Glomerular visceral epithelial cell (primary cell): ENCODE results near the gene TBX4.
"Not testable (repeated sequence)": the region's sequence is repeated elsewhere in the genome, so short reads cannot be mapped to it uniquely, and the experiment has no call there.

ENCODE experiments used
- DNase-seq: peaks from one replicate; pipeline ENCODE4 v3.0.0-alpha.2; 2016; ENCODE audit errors: extremely low spot score

TBX4 gene

DNA sequence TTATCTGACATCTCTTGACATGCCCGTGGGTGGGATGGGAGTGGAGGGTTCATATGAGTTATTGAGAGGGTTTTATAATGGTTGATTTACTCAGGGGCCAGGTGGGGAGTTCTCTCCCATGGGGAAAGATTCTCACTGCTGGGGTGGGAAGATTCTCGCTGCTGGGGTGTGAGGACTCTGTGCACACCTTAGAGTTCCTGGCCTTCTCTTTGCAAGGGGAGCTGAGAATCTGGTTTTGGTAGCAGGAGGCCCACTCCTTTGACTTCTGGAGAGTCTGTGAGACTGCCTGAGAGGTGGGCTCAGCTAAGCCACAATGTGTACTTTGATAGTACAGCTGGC, 31.5 kb downstream of the TBX4 start:
- no peak for DNase-seq

DNA sequence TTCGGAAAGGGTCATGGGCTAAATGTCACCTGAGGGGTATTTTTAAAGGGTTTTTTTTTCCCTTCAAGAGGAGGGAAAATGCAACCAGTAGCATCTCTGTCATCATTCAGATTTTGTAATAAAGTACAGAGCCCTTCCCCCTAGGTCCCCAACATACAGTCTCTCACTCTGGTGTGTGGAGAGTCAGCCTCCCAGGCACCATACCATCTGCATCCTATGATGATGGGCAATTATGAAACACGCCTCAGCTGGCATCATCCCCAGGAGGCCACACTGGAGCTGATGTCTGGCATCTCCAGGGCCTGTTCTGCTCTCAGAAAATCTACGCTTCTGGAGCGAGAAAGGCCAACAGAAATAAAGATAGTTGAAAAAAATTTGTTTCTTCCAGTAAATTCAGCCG, 32.0 kb downstream of the TBX4 start:
- no peak for DNase-seq

DNA sequence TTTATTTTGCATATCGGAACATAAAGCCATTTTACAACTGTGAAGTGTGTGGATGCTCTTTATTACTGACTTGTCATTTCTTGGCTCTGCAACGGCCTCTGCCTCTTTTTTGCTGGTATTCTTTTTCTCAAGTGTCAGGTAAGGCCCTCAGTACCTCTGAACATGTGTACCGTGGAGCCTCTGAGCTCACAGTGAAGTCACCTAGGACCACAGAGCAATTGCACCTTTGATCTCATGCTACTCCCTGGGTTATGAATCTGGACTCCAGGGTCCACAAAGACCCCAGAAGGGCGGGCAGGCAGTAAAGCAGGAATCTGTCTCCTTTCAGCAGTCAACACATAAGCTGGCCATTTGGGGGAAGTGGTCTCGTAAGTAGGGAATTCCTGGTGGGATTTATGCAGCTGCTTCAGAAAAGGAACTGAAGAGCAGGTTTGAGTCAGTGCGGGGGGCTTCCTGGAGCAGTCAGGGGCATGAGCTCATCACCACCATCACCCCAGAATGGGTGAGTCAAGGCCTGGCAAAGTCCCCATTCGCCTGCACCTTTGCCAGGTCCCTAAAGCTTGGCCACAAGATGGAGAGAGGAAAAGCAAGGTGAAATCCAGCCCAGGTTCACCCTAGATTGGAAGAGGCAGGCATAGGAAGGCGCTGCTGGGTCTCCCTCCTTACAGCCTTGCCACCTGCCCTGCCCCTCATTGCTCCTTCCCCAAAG, 33.0 kb downstream of the TBX4 start:
- no peak for DNase-seq

DNA sequence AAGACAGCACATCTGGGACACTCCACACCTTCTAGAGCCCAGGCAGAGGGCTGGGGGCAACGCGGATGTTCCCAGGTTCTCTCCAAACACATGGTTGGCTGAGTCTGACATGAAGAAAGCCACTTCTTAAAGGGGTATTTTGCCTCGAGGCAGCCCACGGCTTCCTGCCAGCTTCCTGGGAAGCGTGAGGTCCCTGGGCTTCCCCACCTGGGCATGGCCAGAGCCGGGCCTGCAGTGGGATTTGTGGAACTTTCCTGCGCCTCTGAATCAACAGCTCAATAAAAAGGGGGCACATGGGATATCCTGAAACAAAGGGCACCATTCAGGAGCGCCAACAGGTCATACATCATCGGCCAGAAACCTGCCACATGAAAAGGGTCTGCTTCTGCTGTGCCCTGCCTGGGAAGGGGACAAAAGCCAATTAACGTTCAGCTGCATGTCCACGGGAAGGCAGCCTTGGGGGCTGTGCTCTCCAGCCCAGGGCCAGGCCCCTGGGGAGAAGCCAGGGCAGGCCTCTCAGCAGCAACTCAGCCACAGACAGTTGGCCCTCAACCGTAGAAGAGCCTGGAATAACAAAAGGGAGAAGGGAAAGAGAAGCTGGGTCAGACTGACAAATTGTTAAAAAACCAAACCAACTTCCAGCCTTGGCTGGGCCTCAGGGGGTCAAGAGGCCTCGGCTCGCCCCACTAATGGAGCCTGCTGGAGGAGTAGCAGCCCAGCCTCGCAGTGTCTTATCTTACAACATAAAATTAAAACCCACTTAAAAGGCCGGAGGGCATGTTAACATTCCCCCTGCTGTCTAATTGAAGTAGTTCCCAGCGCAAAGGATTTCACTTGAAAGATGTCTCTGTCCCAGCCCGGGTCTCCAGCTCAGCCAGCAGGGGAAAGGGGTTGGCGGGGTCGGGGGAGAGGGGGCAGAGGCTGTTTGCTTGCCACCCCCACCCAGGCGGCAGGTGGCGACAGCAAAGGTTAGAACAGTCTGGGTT, 34.2 kb downstream of the TBX4 start:
- no peak for DNase-seq

DNA sequence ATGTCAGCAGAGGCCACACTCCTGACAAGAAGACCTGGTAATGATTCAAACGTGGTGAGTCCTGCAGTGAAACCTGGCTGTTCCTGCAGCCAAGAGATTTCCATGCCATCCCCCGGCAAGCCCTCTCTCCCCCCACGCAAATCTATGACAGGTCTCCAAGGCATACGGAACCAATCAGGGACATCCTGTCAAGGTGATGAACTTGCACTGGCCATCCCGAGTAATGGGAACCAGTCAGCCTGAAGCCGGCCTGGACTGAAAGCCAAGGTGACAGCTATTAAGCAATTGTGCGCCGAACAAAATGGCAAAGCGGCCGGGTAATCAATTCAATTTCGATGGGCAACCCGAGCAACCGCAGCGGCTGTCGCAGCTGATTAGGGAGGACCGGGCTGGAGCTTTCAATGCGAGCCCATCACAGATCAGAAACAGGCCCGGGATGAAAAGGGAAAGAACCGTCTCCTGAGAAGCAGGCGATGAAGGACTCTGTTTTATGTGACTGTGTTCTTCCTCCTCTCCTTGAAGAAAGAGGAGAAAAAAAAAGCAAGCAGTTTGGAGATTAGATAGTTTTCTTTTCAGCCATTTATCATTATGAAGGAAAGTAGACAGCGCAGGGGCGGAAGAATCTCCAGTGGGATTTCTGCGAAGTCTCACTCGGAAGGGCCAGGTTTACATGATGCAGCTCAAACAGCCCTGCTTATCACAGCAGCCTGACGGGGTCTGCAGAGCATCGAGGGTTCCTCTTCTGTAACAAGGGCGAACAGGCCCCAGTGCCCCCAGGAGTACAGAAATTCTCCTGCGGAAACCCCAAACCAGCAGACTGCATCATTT, 35.2 kb downstream of the TBX4 start:
- DNase-seq, result no peak

DNA sequence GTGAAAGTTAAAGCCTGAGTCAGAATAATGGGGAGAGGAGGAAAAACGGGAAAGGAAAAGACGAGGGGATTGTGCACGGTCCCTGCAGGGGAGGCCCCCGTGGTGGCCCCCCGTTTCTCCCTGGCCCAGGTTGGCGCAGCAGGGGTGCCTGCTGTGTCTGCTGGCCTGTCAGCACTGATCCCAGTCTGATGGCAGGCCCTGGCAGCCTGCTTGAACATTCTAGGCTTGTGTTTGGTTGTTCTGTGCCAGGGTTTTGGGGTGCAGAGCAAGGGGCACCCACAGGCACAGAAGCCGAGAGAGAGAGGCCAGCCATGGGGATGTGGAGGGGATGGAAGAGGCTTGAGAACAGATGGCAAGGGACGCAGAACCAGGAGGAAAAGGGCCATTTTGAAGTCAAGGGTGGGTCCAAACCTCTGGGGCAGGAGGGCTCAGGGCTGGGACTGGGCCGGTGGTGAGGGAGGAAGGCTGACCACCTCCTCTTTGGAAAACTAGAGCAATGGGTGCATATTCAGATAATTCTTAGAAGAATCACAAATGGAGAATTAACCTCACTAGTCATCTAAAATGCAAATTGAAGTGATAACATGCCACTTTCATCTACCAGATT, 35.9 kb downstream of the TBX4 start:
- no peak for DNase-seq

DNA sequence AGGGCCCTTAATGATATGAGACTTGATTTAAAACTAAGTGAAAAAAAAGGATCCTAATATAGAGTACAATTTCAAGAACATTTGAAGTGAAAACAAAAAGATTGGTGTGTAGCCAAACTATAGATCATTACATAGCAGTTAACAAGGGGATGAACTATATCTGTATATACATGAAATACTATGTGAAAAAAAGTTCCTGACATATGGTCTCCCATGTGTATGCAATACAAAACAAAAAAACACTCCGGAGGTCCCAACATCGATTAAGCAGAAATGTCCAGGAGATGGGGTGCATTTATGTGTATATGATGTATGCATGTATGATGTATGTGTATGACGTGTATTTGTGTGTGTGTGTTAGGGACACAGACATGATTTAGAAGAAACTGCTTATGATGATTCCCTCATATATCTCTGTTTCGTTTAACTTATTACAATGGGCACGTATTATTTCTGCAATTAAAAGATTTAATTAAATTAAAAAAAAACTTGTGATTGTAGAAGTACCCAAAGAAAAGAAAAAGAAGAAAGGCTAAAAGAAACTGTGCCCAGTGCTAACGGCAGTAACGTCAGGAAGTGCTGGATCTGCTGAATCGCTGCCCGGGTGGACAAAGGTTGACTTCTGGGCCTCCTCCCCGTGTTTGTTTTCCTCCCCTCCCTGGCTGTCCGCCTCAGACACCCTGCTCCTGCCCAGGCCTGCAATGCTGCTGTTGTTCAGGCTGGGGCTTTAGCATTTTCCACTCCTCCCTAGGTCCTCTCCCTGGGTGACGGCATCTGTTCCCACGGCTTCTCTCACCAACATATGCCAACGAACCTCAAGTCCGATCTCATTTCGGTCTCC, 36.9 kb downstream of the TBX4 start:
- DNase-seq, result no peak

DNA sequence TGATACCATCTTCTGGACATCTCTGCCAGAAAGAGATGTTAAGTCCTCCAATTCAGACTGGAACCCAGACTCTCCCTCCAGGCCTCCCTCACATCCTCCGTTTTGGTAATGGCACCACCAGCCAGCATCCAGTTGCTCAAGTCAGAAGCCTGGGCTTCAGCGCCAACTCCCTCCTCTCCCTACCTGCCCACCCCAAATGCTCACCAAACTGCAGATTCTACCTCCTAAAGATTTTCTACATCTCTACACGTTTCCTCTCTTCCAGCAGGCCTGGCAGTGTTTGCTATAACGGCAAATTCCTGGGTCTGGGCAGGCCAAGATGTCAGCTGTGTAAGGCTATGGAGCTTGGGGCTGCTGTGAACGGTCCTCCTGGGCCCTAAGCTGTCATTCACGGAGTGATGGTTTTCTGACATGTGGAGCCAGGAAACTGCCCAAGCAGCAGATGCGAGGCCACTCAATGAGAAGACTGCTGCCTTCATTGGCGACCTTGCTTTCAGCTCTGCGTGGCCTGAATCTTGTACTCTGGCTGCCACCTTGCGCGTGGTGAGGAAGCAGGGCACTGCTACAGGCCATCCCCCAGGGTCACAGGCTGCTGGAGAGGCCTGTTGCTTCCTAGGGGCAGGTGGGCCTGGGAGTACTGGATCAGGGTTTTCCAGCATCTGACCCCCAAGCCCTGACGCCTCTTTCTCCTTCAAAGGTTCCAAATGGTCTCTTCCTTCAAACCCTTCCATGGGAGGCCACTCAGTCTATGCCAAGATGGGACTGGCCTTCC, 37.7 kb downstream of the TBX4 start:
- no peak for DNase-seq

DNA sequence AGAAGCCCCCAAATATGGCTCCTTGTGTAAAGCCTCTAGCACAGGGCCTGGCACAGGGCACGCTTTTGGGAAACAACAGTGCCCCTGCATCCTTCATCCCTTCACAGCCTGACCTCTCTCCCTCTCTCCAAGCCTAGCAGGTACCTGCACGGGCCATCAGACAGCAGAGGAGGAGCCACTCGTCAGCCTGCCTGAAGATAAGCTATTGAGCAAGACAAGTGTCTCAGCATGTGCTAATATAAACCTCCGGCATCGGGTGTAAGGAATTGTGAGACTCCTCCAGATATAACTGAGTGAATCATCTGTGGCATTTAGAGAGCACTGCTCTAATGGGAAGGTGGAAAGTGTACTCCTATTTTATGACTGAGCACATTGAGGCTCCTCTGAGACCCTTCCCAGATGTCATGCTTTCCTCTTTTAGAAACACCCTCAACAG, 38.3 kb downstream of the TBX4 start:
- peak; percentile 15 for DNase-seq

DNA sequence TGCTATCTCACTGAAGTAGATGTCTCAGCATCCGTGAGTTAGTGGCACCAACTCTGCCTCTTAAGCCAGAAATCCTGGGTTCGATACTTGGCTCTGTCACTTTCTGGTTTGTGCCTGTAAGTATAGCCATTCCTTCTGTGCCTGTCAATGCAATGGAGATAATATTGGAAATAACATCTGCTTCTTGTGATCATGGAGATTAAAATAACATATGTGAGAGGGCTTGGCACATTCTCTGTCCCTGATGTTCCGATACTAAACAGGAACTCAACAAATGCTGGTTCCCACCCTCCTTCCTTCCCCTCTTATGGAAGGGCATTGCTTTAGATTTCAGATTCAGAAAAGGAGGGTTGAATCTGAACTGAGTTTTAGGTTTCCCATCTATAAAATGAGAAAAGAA, 39.8 kb downstream of the TBX4 start:
- DNase-seq, result no peak

DNA sequence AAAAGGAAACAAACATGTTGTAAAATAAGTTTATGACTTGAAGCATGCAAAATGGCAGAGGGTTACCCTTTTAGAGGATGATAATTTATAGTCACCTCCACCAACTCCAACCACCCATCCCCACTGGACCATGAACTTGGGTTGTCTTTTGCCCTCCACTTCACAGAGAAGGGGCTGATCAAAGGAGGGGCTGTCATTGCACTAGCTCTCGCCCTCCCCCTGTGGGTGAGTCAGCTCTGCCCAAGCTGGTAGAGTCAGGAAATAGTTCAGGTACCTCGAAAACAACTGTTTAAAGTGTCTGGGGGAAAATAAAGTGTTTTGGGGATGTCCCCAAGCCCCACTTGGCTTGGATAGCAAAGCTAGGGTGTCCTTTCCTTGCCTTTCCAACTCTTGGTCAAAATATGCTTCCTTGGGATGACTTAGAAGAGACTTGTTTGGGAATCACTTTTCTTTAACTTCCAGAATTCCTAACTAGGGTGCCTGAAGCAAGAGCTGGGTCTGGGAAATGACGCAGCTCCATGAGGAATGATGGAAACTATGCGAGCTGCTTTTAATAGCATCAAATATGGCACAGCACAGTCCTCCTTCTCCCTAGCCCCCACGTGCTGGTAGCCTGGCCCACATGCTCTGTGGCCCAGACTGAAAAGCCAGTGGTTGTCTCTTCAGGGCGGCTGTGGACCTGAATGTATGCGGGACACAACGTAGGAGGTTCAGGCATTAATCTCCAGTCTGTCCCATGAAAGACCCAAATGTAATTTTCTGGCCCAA, 40.7 kb downstream of the TBX4 start:
- DNase-seq, result no peak

DNA sequence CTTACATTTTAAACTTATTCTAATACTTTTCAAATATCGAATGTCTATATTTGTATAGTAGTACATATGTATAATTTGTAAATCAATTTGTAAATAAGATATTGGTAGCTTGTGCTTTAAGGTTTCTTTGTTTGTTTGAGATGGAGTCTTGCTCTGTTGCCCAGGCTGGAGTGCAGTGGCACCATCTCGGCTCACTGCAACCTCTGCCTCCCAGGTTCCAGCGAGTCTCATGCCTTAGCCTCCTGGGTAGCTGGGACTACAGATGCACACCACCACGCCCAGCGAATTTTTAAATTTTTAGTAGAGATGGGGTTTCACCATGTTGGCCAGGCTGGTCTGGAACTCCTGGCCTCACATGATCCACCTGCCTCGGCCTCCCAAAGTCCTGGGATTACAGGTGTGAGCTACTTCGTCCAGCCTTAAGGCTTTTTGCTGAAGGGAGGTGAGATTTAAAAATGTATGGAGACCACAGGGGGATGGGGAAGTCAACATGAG, 41.7 kb downstream of the TBX4 start:
- DNase-seq, result not testable (repeated sequence)

DNA sequence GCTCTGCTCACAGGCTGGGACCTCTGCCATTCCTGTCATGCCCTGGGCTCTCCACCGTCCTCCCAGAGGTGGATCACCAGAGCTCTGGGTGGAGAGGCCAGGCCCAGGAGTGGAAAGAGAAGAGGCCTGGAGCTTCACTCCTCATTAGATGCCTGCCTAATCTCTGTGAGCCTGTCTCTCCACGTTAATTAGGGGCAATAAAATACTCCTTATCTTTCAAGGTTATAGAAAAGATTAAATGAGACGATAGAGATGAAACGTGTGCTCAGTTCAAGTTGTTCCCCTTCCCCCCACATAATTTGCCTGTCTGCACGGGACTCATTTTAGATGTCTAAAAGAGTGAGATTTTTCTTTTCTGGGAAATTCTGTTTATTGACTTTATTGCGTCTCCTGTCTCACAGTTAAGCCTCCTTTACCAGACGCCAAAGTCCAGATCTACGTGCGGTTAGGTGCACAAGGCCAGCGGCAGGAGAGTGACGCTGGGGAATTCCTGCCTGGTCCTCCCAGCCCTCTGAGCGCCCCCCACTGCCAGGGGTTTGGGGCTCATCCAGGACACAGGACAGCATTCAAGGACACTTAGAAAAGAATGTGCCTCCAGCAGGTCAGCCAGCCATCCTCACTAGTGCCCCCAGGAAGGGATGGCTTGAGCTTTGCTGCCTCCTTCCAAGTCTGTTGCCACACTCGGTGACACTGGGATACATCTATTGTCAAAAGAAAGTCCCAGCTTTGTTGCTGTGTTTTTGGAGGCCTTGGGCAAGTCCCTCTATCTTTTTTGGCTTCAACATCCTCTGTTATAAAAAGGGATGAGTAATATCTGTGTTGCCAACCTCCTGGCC, 42.3 kb downstream of the TBX4 start:
- DNase-seq, result no peak

DNA sequence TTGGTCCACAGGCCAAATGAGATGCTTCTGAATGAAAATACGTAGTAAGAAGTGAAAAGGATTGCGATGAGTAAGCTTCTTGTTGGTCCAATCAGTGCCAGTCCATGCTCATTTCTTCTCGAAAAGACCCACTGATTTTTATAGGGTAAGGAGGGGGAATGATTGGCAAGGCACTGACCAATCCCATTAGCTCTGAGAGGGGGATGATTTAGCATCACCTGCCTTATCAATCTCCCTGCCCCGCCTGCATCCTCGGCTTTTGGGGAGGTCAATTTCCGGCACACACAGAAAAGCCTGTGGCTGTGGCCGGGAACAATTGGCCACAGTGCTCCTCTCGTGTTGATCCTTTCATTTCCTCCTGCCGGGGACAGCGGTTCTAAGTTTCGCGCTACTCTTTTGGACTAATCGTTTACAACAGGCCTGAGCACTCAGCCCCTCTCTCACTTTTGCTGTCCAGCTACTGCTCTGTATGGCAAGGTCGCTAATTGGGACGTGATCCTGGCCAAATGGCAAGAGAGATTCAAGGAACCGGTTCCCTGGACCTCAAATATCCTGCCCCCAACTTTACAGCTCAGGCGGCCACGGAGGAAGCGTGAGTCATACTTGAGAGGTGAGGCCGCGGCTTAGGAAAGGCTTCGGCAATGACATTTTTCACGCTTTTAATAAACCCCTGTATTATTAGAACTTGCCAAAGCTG, 43.1 kb downstream of the TBX4 start:
- no peak for DNase-seq

DNA sequence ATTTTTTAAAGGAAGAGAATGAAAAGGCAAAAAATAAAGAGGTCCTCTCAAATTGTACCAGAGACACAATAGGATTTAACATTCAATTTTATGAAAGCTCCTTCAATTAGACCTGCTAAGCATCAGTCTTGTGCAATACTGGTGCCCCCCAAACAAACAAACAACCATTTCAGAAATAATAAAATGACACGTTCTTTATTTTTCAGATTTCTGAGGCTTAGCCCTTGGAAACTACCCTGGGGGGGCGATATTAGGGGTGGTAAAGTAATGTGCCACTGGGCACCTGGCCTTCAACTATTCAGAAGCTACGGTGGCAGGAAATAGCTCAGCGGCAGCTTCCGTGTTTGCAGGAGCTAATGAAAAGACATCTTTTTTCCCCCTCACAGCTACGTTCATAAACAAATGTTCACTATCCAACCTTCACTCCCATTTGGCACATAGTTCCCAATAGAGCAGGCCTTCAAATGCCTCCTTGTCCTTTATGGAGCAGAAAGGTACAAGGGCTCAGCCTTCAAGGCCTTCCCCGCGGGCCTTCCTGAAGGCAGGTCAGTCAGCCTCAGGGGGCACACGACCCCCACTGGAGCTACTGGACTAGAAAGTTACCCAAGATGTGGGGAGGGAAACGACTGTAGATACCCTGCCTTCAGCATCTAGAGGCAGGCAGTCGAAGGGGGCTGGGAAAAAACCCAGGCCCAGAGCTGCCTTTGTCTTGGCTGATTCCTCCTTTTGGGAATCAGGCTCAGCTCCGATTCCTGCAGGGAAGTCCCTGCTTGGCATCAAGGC, 44.1 kb downstream of the TBX4 start:
- DNase-seq, result no peak

DNA sequence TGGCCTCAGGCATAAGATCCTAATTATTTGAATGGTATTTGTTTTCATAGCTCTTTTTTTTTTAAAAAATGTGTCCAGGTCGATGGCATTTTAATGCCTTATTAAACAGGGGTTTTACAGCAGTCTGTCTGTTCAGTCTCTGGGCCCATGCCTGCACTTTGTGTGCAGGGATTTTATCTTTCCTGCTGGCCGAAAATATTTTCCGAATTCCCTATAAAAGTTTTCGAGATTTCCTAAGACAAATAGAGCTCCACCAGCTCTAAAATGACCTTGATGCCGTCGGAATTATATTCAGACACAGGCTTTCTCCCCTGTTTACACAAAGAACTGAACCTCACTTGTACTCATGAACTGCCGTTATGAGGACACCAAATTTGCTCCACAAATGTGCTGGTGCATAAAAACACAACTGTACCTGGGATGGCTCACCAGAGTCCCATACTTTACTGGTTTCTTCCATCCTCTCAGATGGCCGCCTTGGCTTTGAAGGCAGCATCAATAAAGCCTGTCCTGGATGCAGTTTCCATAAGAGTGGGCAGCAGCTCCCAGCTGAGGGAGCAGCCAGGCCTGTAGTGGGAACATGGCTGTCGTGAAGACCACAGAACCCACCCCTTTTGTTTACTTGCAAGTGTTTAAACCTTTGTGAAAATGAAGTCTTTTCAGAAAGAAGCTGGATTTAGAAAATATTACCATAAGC, 44.9 kb downstream of the TBX4 start:
- no peak for DNase-seq
